KG1 (cell line): ENCODE measurements around the gene ZNF593OS.

Experiments used
- DNase-seq: peaks from one replicate; lab custom pipeline; 2025; lab: John Stamatoyannopoulos, UW

ZNF593OS gene

DNA sequence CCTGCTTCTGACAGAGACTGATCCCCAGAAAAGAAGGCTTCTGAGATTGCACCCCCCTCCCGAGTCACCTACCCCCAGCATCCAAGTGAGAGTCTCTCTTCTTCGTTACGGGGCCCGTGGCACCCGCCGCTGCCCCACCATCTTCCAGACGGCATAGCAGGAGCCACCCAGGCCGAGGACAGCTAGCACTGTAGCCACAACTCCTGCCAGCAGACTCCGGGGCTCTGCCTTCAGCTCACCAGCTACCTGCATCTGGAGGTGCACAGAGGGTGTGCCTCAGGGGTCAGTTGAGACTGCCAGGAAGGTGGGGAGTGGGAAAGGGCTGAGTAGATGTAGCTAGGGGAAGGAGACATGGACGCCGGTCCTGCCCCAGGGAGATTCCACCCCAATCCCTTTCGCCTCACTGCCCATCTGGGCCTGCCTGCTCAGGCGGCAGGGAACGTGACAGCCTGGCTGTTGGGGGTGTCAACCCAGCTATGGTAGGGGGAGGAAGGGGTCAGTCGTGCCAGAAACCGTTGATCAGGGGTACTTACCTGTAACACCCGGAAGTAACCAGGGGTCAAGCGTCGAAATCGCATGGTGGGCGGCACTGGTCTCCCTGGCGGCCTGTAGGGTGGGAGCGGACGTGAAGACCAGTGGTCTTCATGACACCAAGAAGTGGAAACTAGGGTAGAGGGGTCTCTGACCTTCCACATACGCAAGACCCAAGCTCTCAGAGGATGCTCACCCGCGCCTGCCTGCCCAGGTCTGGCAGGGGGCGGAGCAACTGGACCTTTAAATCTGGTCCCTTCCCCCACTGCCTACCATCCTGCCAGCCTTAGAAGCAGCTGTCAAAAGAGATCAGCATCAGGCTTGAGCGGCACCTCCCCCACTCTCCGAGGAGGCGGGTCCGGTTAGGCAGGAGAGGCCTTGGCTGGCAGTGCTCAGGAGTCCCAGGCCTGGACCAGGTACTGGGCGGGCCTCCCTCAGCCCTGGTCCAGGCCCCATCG lies at the start of gene ZNF593OS:
ZNF593OS (minus strand) TSS at position 749 of the 989 bp plus-strand sequence; CDS start at position 578, 171 bp downstream.
- DNase-seq: no peak

DNA sequence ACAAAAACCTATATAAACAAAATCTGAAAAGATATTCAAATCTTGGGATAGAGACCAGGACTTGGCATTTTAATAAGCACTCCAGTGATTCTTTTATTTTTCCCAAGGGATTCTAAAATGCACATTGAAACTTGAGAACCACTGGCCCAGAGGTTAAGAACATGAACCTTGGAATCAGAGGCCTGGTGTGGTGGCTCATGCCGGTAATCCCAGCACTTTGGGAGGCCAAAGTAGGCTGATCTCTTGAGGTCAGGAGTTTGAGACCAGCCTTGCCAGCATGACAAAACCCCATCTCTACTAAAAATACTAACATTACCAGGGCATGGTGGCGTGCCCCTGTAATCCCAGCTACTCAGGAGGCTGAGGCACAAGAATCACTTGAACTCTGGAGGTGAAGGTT lies 49.5 kb upstream of the ZNF593OS start:
- DNase-seq: no peak

DNA sequence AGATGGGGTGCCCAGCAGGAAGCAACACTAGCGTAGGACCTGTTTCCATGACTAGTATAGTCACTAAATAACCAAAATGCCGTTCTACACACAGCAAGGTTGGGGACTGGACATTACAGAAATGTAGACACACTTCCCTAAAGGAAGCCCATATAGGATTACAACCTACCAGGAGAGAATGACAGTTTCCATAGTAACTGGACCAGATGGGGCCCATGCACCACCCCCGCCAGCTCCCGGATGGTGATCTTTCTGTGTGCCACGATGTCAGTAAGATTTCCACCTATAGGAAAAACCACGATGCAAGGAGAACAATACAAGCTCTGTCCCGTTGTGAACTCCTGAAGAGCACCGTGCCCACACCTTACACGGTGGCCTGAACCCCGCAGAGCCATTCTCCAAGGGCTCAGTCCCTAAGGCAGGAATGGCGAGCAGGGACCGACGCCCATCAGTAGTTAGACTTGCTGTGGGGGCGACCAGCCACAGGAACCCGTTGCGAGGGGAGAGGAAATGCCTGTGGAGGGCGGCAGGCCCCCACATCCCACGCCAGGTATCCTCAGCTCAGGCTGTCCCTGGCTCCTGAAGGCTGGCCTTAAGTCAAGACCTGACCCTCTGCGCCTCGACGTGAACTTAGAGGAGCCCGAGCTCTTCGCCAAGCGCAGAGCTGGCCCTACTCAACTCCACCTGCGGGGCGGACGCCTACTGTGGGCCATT lies 48.7 kb upstream of the ZNF593OS start:
- DNase-seq: no peak

DNA sequence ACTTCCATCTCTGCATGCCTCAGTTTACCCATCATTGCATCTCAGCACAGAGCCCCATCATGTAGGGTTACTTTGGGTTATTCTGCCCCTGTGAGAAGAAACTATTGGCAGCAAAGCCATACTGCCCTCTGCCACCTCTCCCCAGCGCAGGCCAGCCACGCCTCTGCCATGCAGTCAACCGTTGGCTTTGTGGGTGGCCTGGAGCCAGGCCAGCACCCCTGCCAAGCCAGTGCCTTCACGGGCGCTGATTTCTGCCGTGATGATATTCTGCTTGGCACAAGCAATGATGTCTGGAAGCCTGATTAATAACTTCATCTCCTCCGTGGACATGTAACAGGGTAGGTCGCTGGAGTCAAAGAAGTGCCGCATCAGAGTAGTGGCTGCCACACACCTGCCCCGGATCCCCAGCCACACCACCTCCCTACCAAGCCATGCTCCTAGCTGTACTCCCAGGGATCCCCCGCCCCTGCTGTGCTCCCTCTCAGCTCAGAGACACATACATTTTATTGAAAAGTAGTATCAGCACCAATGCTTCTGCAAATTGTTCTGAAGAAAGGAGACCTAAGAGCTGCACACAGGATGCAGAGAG lies 47.4 kb upstream of the ZNF593OS start:
- no peak for DNase-seq

DNA sequence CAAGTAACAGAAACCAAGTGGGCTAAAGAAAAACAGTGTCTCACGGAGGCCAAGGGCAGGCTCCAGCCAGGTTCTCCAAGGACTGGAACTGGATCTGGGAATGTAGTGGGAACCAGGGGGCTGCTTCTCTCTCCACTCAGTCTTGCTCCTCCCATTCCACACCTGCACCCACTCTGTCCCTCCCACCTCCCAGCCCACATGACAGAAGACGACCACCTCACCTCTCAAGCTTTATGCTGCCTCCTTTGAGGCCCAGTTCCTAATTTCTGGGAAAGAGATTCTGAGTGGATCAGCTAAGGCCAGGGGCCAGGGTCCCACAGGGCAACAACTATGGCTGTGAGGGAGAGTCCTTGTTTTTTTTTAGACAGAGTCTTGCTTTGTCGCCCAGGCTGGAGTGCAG lies 43.6 kb upstream of the ZNF593OS start:
- no peak for DNase-seq

DNA sequence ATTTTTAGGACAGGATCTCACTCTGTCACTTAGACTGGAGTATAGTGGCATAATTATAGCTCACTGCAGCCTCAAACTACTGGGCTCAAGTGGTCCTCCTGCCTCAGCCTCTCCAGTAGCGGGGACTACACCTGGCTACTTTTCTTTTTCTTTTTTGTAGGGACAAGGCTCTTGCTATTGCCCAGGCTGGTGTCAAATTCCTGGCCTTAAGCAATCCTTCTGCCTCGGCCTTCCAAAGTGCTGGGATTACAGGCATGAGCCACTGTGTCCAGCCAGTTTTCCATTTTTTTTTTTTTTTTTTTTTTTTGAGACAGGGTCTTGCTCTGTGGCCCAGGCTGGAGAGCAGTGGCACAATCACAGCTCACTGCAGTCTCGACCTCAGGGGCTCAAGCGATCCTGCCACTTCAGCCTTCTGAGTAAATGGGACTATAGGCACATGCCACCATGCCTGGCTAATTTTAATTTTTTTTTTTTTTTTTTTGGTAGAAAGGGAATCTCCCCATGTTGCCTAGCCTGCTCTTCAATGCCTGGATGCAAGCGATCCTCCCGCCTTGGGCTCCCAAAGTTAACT lies 41.8 kb upstream of the ZNF593OS start:
- no peak for DNase-seq

DNA sequence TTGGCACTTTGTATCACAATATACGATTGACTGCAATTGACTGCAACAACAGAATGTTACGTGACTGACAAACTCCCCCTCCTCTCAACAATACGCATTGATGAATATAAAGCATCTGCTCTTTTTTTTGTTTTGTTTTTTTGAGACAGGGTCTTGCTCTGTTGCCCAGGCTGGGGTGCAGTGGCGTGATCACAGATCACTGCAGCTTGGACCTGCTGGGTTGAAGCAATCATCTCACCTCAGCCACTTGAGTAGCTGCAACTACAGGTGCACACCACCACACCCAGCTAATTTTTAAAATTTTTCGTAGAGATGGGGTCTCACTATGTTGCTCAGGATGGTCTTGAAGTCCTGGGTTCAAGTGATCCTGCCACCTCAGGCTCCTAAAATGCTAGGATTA lies 41.1 kb upstream of the ZNF593OS start:
- no peak for DNase-seq

DNA sequence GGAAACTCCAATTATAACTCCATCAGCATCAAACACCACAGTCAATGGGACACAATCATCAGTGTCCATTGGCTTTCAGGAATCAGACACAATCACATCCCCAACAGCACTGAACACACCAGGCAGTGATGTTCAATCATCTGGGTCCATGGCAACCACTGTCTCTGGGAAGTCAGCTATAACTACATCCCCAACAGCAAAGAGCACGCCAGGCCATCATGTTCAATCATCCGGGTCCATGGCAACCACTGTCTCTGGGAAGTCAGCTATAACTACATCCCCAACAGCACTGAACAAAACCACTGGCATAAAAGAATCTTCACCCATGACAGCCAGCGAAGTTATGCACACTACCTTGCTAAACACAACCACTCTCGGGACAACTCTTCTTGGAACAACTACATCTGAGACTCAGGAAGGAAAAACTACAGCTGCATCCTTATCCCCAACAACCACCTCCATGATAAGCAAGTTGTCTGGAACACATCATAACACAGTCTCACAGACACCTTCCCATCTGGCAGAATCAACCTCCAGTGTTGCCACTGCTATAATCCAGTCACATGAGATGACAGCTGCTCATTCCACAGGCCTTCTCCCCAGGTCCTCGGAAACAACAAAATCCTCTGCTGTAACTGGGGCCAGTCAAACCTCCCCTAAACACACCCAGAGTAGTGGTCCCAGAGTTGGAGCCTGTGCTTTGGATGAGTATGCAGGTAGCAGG lies 38.7 kb upstream of the ZNF593OS start:
- no peak for DNase-seq

DNA sequence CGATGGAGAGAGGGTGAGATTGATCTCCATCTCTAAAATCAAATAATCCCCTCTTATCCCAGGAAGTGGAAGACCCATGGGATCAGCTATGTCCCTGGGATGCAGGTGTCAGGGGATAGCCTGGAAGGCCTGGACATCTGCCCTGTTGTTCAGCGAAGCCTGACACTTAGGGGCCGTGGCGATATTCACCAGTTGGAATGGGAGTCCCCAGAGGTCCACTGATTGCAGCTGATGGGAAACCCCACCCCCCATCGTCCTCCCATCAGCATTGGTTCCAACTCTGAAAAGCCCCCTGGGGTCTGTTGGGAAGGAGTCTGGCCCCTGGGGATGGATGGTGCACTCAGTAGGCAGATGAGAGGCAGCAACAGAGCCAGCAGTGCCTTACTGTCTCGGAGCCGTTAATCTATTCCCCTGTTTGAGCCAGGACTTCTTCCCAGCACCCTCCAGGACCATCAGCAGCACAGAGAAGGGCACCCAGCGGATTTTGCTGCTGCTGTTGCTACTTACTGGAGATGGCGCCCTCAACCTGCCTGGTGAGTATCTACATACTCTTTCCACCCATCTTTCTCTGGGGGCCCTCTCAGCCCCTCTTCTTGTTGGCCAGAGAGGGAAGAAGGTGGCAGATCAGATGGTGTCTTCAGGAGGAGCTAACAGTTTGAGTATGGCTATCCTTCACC lies 32.1 kb upstream of the ZNF593OS start:
- DNase-seq: no peak

DNA sequence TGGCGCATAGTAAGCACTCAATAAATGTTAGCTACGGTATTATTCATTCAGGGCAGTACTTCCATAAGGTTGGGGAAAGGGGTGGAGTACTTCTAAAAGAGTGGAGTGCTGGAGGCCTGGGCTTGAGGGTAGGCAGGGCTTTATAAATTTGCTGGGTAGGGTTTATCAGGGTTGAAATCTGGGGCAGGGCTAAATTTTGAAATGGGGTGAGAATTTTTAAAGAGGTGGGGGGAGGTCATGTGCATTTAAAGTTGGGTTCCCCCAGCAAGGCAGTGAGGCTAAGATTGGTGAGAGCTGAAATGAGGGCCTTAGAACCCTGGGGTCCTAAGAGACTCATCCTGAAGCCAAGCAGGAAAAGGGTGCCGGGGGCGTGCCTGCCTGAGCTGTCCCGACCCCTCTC lies 28.8 kb upstream of the ZNF593OS start:
- no peak for DNase-seq

DNA sequence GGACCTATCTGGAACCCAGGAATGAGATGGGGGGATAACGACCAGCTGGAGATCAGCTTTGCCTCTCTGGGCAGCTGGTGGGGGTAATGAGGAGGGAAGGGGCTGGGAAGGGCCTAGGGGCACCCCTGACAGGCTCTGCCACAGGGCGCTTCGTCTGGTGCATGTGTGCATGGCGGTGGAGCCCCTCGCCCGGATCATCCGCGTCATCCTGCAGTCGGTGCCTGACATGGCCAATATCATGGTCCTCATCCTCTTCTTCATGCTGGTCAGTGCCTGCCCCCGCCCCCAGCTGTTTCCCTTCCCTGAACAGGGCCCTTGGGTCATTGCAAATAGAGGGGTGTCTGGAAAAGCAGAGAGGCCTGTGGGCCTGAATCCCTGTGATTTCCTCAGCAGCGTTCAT lies 26.2 kb upstream of the ZNF593OS start:
- DNase-seq: no peak

DNA sequence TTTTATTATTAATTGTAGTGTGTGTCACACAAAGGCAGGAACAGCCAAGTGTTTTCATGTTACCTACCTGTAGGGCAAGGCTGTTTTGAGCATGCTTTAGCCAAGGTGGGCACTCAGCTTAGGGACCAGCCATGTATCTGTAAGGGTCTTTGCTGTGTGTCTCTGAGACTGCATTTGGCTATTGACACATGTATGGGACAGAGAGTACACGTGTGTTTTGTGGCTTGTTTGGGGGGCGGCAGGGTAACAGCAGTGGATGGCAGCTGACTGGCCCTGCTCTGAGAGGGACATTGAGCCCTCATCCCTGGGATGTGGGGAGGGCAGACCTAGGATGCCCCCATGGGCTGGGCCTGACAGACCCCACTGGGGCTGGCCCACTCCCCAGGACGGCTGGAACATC lies 25.7 kb upstream of the ZNF593OS start:
- no peak for DNase-seq

DNA sequence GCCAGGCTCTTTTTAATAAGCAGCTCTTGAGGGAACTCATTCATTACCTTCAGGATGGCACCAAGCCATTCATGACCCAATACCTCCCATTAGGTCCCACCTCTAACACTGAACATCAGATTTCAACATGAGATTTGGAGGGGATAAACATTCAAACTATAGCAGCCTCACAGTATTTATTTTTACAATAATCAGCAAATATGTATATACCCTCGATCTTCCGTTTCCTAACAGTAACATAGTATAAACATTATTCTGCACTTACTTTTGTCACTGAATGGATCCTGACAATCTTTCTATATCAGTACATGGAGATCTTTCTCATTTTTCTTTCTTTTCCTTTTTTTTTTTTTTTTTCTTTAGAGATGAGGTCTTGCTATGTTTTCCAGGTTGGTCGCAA lies 24.2 kb upstream of the ZNF593OS start:
- DNase-seq: no peak

DNA sequence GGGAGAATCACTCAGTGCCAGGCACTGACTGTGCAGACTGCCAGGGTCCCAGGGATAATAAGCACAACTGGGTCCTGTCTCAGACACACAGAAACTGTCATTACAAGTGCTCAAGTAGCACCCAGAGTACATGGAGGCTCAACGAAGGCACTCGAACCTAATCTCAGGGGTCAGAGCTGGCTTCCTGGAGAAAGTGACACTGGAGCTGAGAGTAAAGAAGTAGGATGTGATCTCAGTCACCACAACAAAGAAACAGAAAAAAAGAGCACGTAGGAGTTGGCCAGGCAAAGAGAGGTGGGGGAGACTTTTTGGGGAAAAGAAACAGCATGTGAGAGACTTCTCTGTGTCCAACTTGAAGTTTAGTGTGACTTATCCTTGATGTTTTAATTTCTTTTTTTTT lies 20.1 kb upstream of the ZNF593OS start:
- no peak for DNase-seq

DNA sequence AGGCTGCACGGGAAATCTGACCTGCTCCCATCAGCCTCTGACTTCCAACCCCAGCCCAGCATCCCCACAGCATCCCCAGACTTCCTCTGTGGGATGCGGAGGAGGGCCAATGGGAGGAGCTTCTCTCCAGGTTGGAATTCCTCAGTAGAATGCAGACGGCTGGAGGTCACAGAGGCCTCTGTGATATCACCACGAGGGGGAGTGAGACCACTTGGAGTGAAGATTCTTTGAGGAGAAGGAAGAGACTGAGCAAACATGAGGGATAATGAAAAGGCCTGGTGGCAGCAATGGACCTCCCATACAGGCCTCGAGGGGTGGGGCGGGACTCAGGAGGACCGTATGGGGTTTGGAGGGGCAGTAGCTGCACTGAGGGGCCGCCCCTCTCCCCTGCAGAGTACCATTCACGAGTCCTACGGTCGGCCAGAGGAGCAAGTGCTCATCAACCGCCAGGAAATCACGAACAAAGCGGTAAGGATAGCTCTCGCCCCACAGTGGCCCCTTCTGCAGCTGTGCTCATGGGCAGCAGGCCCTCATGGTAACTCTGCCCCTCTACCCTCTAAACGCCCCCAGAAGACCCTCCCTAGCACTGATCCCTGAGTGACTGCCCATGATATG lies 18.8 kb upstream of the ZNF593OS start, which contains the start of gene CATSPER4:
CATSPER4 (plus strand) TSS at position 230 of the 615 bp plus-strand sequence; CDS start at position 256, 26 bp downstream.
- no peak for DNase-seq

DNA sequence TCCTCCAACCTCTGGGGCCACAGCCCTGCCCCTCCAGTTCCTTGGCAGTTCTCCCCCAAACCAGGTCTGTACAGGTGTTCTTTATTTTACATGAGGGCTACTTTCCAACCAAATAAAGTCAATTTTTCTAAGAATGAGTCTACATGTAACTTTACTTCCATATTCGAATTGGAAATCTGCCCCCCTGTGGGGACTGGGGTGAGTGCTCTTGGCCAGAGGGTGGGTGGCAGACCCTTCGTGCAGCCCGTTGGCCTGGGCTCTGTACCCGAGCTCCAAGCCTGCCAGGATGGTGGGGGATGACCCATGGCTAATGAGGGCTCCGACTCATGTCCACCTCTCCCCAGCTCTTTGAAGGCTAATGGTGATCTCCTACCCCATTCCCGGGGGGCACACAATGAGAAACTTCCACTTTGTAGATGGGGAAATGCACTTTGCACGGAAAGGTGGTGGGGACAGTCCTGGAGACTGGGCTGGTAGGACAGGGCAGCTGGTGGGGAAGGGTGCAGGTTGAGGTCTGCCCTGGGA lies 18.2 kb upstream of the ZNF593OS start:
- no peak for DNase-seq

DNA sequence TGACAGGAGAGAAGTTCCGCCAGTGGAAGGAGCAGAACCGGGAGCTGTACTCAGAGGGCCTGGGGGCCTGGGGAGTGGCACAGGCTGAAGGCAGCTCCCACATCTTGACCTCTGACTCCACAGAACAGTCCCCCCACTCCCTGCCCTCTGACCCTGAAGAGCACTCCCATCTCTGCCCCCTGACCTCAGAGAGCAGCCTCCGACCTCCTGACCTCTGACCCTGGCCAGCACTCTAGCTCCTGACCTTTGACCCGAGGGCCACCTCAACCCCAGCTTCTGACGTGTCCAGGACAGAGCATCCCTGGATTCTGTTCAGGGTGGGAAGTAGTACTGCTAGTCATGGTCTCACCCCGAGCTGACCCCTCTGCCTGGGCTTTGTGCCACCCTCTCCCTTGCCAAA lies 17.7 kb upstream of the ZNF593OS start:
- DNase-seq: no peak

DNA sequence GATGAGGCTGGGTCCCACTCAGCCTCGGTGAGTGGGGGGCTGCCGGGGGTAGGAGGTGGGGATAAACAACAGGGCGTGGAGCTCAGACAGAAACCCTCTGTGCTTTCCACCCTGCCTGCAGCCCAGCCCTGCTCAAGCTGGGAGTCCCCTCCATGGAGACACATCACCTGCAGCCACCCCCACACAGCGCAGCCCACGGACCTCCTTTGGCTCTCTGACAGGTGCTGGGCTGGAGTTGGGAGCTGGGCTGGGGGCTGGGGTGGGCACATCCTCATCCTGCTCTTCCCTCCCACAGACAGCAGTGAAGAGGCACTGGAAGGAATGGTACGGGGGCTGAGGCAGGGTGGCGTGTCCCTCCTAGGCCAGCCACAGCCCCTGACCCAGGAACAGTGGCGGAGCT lies 16.8 kb upstream of the ZNF593OS start:
- DNase-seq: no peak

DNA sequence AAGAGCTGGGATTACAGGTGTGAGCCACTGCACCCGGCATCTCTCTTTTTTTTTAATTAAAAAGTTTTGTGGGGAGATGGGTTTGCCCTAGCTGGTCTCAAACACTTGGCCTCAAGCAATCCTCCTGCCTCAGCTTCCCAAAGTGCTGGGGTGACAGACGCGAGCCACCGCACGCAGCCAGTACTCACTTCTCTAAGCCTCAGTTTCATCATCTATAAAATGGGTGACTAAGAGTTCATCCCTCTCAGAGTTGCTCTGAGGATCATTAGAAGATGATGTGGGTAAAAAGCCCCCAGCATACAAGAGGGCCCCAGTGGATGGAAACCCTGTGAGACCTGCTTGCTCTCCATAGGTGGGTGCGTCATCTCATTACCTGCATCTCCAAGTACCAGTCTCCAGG lies 16.2 kb upstream of the ZNF593OS start:
- DNase-seq: no peak

DNA sequence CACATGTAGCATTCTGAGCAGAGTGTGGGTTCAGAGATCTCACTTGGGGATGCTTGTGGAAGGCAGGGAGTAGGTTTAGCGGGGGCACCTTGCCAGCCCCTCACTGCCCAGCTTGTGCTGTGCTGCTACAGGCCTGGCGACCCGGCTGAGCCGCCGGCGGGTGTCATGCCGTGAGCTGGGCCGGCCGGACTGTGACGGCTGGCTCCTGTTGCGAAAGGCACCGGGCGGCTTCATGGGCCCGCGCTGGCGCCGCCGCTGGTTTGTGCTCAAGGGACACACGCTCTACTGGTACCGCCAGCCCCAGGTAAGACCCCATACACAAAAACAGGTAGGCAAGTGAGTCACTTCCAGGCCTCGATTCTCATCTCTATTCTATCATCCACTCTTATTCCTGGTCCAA lies 13.3 kb upstream of the ZNF593OS start:
- no peak for DNase-seq
